HepG2 (cell line): Measurements from ENCODE around the gene CNP. TPM values are rescaled to one million over a fixed set of nuclear protein-coding genes. Genes with fewer than 3 reads are reported as not detected.

Experiments
- CEBPB ChIP-seq: IDR thresholded peaks from 2 replicates; pipeline ENCODE4 v1.6.1; 2011; ENCODE audit warnings: low read depth, low read length, improper control_type of control experiment, borderline replicate concordance
- CHD2 ChIP-seq: IDR thresholded peaks from 2 replicates; pipeline ENCODE4 v1.6.1; 2011; ENCODE audit warnings: low read depth, low read length, improper control_type of control experiment
- EED ChIP-seq: sonication (generic); formaldehyde crosslinking; IDR thresholded peaks from 2 replicates; pipeline ENCODE4 v1.5.0; 2020; ENCODE audit warnings: mild to moderate bottlenecking, missing genetic modification reagents
- FOXJ3 ChIP-seq: sonication (generic); formaldehyde crosslinking; IDR thresholded peaks from 2 replicates; pipeline ENCODE4 v1.4.0; 2020; ENCODE audit warnings: missing genetic modification reagents, mild to moderate bottlenecking, borderline replicate concordance
- KLF12 ChIP-seq: sonication (generic); formaldehyde crosslinking; IDR thresholded peaks from 2 replicates; pipeline ENCODE4 v1.4.0; 2020; ENCODE audit warnings: missing genetic modification reagents, borderline replicate concordance
- PRMT3 ChIP-seq: sonication (generic); formaldehyde crosslinking; IDR thresholded peaks from 2 replicates; pipeline ENCODE4 v1.8.1; 2022; ENCODE audit warnings: low read depth, mild to moderate bottlenecking, moderate library complexity, missing genetic modification reagents, borderline replicate concordance
- TBL1XR1 ChIP-seq: fragments of 150-350 bp; IDR thresholded peaks from 2 replicates; pipeline ENCODE4 v1.6.1; 2014; ENCODE audit warnings: borderline replicate concordance, low read length; ENCODE audit not compliant: partially characterized antibody
- ZBTB42 ChIP-seq: sonication (generic); formaldehyde crosslinking; IDR thresholded peaks from 2 replicates; pipeline ENCODE4 v1.5.0; 2020; ENCODE audit warnings: mild to moderate bottlenecking, missing genetic modification reagents
- ZKSCAN8 ChIP-seq: IDR thresholded peaks from 2 replicates; pipeline ENCODE4 v1.6.1; 2016; ENCODE audit warnings: borderline replicate concordance, missing genetic modification reagents, missing compliant biosample characterization
- ZNF83 ChIP-seq: sonication (generic); formaldehyde crosslinking; IDR thresholded peaks from 2 replicates; pipeline ENCODE4 v1.4.0; 2020; ENCODE audit warnings: missing genetic modification reagents, mild to moderate bottlenecking, borderline replicate concordance
- ZNF839 ChIP-seq: sonication (generic); formaldehyde crosslinking; IDR thresholded peaks from 2 replicates; pipeline ENCODE4 v1.4.0; 2020; ENCODE audit warnings: missing genetic modification reagents, mild to moderate bottlenecking, borderline replicate concordance
- polyA plus RNA-seq, 8 experiments: library from polyadenylated mRNA; depleted of rRNA in 3 of 8; stranded (reverse) in 7 of 8; unstranded in 1 of 8; fragments of >200 nt; fragmentation: Illumina TruSeq in 4 of 8; extraction: Trizol in 4 of 8; gene quantifications; 2 replicates each; pipeline versions ENCODE4 v1.2.1 to v1.2.3, GENCODE V29; 2011 to 2016; ENCODE audit warnings: low read depth in 4 of 8, missing spikeins in 1 of 8, mixed read lengths in 1 of 8; ENCODE audit not compliant: insufficient read depth in 1 of 8
- total RNA-seq, 5 experiments: library from RNA; depleted of rRNA; stranded (reverse); fragments of >200 nt; fragmentation: Illumina TruSeq; extraction: Trizol; gene quantifications; 2 replicates each; pipeline ENCODE4 v1.2.3, GENCODE V29; 2016; ENCODE audit warnings: low read depth in 1 of 5
- TF ChIP-seq, protein P1 (sequence below): sonication (generic); formaldehyde crosslinking; IDR thresholded peaks from 2 replicates; pipeline ENCODE4 v1.5.0; 2020; ENCODE audit warnings: missing genetic modification reagents
- TF ChIP-seq, protein P2 (sequence below): sonication (generic); formaldehyde crosslinking; IDR thresholded peaks from 2 replicates; pipeline ENCODE4 v1.5.1; 2020; ENCODE audit warnings: mild to moderate bottlenecking, missing genetic modification reagents, borderline replicate concordance
- TF ChIP-seq, protein P3 (sequence below): sonication (generic); formaldehyde crosslinking; IDR thresholded peaks from 2 replicates; pipeline ENCODE4 v1.4.0; 2020; ENCODE audit warnings: missing genetic modification reagents
- TF ChIP-seq, protein P4 (sequence below): sonication (generic); formaldehyde crosslinking; IDR thresholded peaks from 2 replicates; pipeline ENCODE4 v1.4.0; 2020; ENCODE audit warnings: missing genetic modification reagents, borderline replicate concordance
- TF ChIP-seq, protein P5 (sequence below): IDR thresholded peaks from 2 replicates; pipeline ENCODE4 v1.6.1; 2016; ENCODE audit warnings: missing compliant biosample characterization, missing genetic modification reagents, borderline replicate concordance

Gene CNP
- total and polyA plus RNA-seq, 2 of the 13 experiments (the other 11 are each of a cell fraction or from before 2014, with no cell fraction given) = 97.2 to 161 TPM

DNA sequence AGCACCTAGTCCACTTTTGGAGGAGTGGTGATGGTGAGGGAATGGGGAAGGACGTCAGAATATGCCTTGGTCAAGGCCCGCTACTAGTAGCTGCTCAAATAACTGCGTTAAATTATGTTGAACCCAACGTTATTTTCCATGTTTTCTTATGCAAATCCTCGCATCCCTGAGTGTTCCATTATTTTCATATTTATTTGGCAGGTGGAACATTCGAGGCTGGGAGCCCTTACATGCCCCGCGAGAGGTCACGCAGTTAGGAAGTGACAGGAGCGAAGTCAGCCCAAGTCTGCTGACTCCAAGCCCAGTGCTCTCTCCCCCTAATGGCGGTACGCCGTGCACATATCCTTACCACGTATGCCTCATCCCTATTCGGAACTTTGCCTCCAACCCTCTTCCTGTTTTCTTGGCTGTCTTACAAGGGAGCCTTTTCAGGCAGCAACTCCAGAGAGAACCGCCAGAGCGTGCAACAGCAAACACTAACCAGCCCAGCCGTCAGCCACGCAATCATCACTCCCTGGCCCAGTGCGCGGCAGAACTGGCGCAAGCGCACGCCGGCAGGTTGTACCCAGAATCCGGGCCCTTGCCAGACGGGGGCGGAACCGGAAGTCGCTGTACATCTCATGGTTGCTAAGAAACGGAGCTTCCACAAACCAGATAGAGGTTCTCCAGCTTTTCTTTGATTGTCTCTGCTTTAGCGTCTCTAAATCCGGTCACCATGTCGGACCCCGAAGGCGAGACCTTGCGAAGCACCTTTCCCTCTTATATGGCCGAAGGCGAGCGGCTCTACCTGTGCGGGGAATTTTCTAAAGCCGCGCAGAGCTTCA is 36.4 kb upstream of the CNP start, which contains the start of gene ODAD4 (continued):
- TF ChIP-seq, protein P1, sequence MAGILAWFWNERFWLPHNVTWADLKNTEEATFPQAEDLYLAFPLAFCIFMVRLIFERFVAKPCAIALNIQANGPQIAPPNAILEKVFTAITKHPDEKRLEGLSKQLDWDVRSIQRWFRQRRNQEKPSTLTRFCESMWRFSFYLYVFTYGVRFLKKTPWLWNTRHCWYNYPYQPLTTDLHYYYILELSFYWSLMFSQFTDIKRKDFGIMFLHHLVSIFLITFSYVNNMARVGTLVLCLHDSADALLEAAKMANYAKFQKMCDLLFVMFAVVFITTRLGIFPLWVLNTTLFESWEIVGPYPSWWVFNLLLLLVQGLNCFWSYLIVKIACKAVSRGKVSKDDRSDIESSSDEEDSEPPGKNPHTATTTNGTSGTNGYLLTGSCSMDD (CRISPR knock-in tag) = no peak
- TF ChIP-seq, protein P2, sequence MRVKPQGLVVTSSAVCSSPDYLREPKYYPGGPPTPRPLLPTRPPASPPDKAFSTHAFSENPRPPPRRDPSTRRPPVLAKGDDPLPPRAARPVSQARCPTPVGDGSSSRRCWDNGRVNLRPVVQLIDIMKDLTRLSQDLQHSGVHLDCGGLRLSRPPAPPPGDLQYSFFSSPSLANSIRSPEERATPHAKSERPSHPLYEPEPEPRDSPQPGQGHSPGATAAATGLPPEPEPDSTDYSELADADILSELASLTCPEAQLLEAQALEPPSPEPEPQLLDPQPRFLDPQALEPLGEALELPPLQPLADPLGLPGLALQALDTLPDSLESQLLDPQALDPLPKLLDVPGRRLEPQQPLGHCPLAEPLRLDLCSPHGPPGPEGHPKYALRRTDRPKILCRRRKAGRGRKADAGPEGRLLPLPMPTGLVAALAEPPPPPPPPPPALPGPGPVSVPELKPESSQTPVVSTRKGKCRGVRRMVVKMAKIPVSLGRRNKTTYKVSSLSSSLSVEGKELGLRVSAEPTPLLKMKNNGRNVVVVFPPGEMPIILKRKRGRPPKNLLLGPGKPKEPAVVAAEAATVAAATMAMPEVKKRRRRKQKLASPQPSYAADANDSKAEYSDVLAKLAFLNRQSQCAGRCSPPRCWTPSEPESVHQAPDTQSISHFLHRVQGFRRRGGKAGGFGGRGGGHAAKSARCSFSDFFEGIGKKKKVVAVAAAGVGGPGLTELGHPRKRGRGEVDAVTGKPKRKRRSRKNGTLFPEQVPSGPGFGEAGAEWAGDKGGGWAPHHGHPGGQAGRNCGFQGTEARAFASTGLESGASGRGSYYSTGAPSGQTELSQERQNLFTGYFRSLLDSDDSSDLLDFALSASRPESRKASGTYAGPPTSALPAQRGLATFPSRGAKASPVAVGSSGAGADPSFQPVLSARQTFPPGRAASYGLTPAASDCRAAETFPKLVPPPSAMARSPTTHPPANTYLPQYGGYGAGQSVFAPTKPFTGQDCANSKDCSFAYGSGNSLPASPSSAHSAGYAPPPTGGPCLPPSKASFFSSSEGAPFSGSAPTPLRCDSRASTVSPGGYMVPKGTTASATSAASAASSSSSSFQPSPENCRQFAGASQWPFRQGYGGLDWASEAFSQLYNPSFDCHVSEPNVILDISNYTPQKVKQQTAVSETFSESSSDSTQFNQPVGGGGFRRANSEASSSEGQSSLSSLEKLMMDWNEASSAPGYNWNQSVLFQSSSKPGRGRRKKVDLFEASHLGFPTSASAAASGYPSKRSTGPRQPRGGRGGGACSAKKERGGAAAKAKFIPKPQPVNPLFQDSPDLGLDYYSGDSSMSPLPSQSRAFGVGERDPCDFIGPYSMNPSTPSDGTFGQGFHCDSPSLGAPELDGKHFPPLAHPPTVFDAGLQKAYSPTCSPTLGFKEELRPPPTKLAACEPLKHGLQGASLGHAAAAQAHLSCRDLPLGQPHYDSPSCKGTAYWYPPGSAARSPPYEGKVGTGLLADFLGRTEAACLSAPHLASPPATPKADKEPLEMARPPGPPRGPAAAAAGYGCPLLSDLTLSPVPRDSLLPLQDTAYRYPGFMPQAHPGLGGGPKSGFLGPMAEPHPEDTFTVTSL (CRISPR knock-in tag) = peak; percentile 48; the same call in 1 of the 2 replicates
- TF ChIP-seq ZBTB42 (CRISPR knock-in tag) (peak; percentile 63; the same call in 1 of the 2 replicates), EED (no peak), FOXJ3 (peak; percentile 70; the same call in 1 of the 2 replicates), ZNF839 (peak; percentile 81; the same call in 1 of the 2 replicates), ZNF83 (0 out of 2 replicates have a peak, but pooled peaks have one; percentile 63), CHD2 (0 out of 2 replicates have a peak, but pooled peaks have one; percentile 17), PRMT3 (CRISPR knock-in tag) (peak; percentile 93; the same call in 1 of the 2 replicates), KLF12 (CRISPR knock-in tag) (no peak), TBL1XR1 (no peak), CEBPB (peak; percentile 85; the same call in 1 of the 2 replicates), ZKSCAN8 (CRISPR knock-in tag) (peak; percentile 93)
- TF ChIP-seq, protein P3, sequence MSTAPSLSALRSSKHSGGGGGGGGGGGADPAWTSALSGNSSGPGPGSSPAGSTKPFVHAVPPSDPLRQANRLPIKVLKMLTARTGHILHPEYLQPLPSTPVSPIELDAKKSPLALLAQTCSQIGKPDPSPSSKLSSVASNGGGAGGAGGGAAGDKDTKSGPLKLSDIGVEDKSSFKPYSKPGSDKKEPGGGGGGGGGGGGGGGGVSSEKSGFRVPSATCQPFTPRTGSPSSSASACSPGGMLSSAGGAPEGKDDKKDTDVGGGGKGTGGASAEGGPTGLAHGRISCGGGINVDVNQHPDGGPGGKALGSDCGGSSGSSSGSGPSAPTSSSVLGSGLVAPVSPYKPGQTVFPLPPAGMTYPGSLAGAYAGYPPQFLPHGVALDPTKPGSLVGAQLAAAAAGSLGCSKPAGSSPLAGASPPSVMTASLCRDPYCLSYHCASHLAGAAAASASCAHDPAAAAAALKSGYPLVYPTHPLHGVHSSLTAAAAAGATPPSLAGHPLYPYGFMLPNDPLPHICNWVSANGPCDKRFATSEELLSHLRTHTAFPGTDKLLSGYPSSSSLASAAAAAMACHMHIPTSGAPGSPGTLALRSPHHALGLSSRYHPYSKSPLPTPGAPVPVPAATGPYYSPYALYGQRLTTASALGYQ (CRISPR knock-in tag) = peak; percentile 87; the same call in 1 of the 2 replicates
- TF ChIP-seq, protein P4, sequence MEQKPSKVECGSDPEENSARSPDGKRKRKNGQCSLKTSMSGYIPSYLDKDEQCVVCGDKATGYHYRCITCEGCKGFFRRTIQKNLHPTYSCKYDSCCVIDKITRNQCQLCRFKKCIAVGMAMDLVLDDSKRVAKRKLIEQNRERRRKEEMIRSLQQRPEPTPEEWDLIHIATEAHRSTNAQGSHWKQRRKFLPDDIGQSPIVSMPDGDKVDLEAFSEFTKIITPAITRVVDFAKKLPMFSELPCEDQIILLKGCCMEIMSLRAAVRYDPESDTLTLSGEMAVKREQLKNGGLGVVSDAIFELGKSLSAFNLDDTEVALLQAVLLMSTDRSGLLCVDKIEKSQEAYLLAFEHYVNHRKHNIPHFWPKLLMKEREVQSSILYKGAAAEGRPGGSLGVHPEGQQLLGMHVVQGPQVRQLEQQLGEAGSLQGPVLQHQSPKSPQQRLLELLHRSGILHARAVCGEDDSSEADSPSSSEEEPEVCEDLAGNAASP (CRISPR knock-in tag) = peak; percentile 70
- TF ChIP-seq, protein P5, sequence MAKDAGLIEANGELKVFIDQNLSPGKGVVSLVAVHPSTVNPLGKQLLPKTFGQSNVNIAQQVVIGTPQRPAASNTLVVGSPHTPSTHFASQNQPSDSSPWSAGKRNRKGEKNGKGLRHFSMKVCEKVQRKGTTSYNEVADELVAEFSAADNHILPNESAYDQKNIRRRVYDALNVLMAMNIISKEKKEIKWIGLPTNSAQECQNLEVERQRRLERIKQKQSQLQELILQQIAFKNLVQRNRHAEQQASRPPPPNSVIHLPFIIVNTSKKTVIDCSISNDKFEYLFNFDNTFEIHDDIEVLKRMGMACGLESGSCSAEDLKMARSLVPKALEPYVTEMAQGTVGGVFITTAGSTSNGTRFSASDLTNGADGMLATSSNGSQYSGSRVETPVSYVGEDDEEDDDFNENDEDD (CRISPR knock-in tag) = peak; percentile 90; the same call in 1 of the 2 replicates
